DND-41 (cell line): ENCODE results near the gene GRK3.
"Not testable (repeated sequence)": the region's sequence is repeated elsewhere in the genome, so short reads cannot be mapped to it uniquely, and the experiment has no call there.

Source experiments
- CTCF ChIP-seq: IDR thresholded peaks from 2 replicates; pipeline ENCODE4 v1.5.1; 2012; ENCODE audit warnings: borderline replicate concordance, low read length, moderate library complexity, mild to moderate bottlenecking; ENCODE audit not compliant: poor library complexity, severe bottlenecking; ENCODE audit errors: extremely low read depth
- EZH2 ChIP-seq: IDR thresholded peaks from 3 replicates; pipeline ENCODE4 v1.6.1; 2012; ENCODE audit warnings: borderline replicate concordance, low read depth, mild to moderate bottlenecking, moderate library complexity, low read length, inconsistent platforms; ENCODE audit not compliant: severe bottlenecking

- TF ChIP-seq CTCF, EZH2: not testable (repeated sequence)
These were observed 20.5 kb downstream of the GRK3 start for GRCh38 chr22:25584993-25585392.
